Activated naive CD4-positive, alpha-beta T cell treated with anti-CD3 and anti-CD28 coated beads, Interleukin-2, amount 10 ng/mL, durations not matched to agents 7 days and 5 days (primary cell): Measurements from ENCODE around the gene ZNF687.
A peak's percentile ranks its signal among the peaks of the same experiment; 100 is the strongest.

Experiments
- CTCF ChIA-PET: fragments of 350-600 bp; sonication (Branson Sonifier 250); formaldehyde crosslinking; loops from one replicate; lab custom pipeline; 2021; ENCODE audit warnings: antibody characterized with exemption; lab: Charles Lee
- DNase-seq: peaks from one replicate; pipeline ENCODE4 v3.0.0-alpha.2; 2020
- H3K27ac Mint-ChIP-seq: one replicate; pipeline ENCODE4 v1.8.0; 2021; ENCODE audit warnings: mild to moderate bottlenecking, moderate library complexity, mixed read lengths
- H3K27me3 Mint-ChIP-seq: one replicate; pipeline ENCODE4 v1.8.0; 2021; ENCODE audit warnings: mild to moderate bottlenecking, mixed read lengths
- H3K36me3 Mint-ChIP-seq: one replicate; pipeline ENCODE4 v1.8.0; 2021; ENCODE audit warnings: mixed read lengths
- H3K4me1 Mint-ChIP-seq: one replicate; pipeline ENCODE4 v1.8.0; 2021; ENCODE audit warnings: mixed read lengths
- H3K4me3 Mint-ChIP-seq: one replicate; pipeline ENCODE4 v1.8.0; 2021; ENCODE audit warnings: mild to moderate bottlenecking, moderate library complexity, mixed read lengths
- H3K9me3 Mint-ChIP-seq: one replicate; pipeline ENCODE4 v1.8.0; 2021; ENCODE audit warnings: mixed read lengths

The ZNF687 gene, protein sequence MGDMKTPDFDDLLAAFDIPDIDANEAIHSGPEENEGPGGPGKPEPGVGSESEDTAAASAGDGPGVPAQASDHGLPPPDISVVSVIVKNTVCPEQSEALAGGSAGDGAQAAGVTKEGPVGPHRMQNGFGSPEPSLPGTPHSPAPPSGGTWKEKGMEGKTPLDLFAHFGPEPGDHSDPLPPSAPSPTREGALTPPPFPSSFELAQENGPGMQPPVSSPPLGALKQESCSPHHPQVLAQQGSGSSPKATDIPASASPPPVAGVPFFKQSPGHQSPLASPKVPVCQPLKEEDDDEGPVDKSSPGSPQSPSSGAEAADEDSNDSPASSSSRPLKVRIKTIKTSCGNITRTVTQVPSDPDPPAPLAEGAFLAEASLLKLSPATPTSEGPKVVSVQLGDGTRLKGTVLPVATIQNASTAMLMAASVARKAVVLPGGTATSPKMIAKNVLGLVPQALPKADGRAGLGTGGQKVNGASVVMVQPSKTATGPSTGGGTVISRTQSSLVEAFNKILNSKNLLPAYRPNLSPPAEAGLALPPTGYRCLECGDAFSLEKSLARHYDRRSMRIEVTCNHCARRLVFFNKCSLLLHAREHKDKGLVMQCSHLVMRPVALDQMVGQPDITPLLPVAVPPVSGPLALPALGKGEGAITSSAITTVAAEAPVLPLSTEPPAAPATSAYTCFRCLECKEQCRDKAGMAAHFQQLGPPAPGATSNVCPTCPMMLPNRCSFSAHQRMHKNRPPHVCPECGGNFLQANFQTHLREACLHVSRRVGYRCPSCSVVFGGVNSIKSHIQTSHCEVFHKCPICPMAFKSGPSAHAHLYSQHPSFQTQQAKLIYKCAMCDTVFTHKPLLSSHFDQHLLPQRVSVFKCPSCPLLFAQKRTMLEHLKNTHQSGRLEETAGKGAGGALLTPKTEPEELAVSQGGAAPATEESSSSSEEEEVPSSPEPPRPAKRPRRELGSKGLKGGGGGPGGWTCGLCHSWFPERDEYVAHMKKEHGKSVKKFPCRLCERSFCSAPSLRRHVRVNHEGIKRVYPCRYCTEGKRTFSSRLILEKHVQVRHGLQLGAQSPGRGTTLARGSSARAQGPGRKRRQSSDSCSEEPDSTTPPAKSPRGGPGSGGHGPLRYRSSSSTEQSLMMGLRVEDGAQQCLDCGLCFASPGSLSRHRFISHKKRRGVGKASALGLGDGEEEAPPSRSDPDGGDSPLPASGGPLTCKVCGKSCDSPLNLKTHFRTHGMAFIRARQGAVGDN

DNA sequence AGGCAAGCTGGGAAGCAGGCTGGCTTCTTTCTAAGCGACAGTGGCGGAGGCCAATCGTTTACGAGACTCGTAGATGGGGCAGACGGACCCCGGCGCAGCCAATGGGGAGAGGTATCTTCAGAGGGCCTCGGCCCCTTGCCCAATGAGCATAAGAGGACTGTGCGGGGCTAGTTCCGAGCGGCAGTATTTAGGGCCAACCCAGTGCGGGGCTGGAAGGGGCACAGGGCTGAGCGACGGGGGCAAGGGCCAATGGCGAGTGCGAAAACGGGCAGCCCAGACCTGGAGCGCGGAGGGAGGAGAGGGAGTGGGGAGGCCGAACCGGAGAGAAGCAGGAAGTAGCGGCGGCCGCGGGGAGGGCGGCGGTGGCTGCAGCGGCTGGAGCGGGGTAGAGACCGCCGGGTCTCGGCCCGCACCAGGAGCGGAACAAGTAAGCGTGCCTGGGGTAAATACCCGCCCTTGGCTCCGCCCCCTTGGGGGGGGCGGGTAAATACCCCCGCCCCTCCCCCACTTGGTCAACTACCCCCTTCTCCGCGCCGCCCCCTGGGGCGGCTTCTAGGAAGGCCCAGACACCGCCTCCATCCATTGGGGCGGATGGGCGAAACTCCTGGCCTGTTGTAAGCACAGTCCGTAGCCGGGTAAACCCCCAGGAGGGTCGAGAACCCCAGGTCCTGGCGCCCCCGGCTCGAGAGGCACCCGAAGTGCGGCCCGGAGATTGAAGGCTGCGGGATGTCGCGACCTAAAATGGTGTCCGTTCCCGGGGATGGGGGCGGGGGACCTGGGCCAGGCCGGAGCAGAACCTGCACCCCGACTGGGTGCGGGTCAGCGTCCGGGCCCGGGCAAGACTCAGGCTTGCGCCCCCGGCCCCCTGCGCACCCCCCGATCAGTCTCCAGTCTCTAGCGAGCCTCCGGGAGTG, at the start of gene ZNF687:
Gene ZNF687, plus strand, starts transcription at position 331 of the 914 bp plus-strand sequence. CDS start 3,993 bp downstream, outside the sequence.
- H3K36me3 Mint-ChIP-seq = peaks cover 20% of the 10 kb centered on the region
- CTCF ChIA-PET = interaction anchor here (1.0 to 1.8 kb wide), 8 partner anchors 16 to 136 kb away, joined by 3 to 7 read pairs (median 4); partner anchors contain the start of gene PSMD4
- peak; percentile 99 for DNase-seq
- peaks cover 22% of the 10 kb centered on the region for H3K4me1 Mint-ChIP-seq
- H3K27ac Mint-ChIP-seq = peak within 1 kb of the TSS; percentile 99
- no peaks in the 10 kb centered on the region for H3K9me3 Mint-ChIP-seq
- peaks cover 4% of the 10 kb centered on the region for H3K27me3 Mint-ChIP-seq
- H3K4me3 Mint-ChIP-seq = peak within 1 kb of the TSS; percentile 98

DNA sequence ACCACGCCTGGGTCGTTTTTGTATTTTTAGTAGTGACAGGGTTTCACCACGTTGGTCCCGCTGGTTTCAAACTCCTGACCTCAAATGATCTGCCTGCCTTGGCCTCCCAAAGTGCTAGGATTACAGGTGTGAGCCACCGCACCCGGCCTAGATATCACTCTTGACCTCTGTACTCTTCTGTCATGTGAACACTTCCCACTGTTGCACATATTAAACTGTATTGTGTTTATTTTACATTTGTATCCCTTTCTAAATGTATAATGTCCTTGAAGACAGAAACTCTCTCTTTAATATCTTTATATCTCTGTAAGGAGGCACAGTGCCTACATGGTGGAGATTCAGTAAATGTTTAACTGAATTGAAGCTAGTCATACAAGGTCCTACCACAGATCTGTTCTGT, 46.9 kb upstream of the ZNF687 start:
- no peak overlapping the region for H3K27ac Mint-ChIP-seq
- H3K27me3 Mint-ChIP-seq = no peaks in the 10 kb centered on the region
- H3K9me3 Mint-ChIP-seq = no peaks in the 10 kb centered on the region
- DNase-seq = no peak
- no peak overlapping the region for H3K4me3 Mint-ChIP-seq
- CTCF ChIA-PET = interaction anchor here (0.7 to 3.7 kb wide), 3 partner anchors 7 to 17 kb away, joined by 3 to 18 read pairs (median 9); no protein-coding TSS in a partner anchor
- H3K36me3 Mint-ChIP-seq = peaks cover 62% of the 10 kb centered on the region
- H3K4me1 Mint-ChIP-seq = no peaks in the 10 kb centered on the region

DNA sequence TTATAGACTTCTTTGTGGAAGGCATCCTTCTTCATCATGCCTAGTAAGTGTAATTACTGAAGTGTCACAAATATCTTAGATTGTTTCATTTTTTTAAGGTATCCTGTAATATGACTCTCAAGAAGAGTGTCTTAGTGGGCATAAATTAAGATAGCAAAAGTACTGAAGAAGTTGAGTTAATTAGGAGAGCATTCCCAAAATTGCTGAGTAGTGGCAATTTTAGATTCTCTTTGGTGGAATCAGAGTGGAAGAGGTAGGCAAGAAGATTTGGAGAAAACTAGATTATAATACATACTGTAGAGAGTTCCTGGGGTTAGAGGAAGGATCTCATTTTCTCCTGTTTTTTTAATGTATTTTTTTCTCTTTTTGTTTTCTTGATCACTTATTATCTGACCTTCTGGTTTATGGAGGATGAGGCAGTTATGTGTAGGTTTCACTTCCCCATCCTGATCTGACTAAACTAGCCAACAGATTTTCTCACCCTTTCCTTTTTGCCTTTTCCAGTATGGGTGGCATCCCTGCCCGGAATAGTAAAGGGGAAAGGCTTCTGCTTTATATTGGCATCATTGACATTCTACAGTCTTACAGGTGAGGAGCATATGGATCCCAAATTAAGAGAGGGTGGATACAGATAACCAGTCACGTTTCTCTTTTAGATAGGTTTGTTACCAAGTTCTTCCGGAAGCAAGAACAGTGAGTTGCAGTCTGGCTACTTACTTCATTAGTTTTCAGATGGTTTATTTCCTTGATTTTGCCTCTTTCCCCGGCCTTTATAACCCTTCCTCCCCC, 44.2 kb upstream of the ZNF687 start:
- Mint-ChIP-seq H3K36me3 (peaks cover 59% of the 10 kb centered on the region), H3K4me1 (no peaks in the 10 kb centered on the region), H3K27me3 (no peaks in the 10 kb centered on the region), H3K27ac (peak overlapping the region; percentile 30), H3K9me3 (no peaks in the 10 kb centered on the region), H3K4me3 (no peak overlapping the region)
- CTCF ChIA-PET = interaction anchor here (1.4 to 3.7 kb wide), 2 partner anchors 11 to 14 kb away, joined by 3 to 18 read pairs; no protein-coding TSS in a partner anchor
- DNase-seq = no peak

DNA sequence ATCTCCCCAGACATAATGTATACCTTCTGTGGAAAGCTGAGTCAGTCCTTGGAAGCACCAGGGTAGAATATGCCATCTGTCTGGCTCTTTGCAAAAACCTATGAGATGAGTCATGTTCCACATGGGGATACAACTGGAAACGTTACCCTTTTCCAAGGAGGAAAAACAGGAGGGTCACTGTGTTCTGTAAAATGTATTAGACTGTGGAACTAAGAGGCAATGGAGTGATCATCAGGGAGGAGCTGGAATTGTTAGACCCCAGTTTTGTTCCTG, 43.7 kb upstream of the ZNF687 start:
- Mint-ChIP-seq H3K27me3 (no peaks in the 10 kb centered on the region), H3K4me1 (no peaks in the 10 kb centered on the region), H3K9me3 (no peaks in the 10 kb centered on the region), H3K4me3 (no peak overlapping the region), H3K36me3 (peaks cover 59% of the 10 kb centered on the region), H3K27ac (no peak overlapping the region)
- no peak for DNase-seq
- CTCF ChIA-PET = no interaction called here

DNA sequence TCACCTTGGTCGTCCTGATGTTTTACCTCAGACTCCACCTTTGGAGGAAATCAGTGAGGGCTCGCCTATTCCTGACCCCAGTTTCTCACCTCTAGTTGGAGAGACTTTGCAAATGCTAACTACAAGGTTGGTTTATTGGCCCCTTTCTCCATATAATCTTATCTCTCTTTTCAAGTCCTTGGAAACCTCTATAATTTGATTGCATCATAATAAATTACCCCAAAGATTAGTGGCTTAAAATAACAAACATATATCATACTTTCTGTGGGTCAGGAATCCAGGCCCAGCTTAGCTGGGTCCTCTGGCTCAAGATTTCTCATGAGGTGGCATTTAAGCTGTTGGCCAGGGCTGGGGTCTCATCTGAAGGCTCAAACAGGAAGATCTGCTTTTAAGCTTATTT, 39.7 kb upstream of the ZNF687 start:
- Mint-ChIP-seq H3K9me3 (no peaks in the 10 kb centered on the region), H3K27me3 (no peaks in the 10 kb centered on the region), H3K27ac (no peak overlapping the region), H3K36me3 (peaks cover 60% of the 10 kb centered on the region), H3K4me1 (no peaks in the 10 kb centered on the region), H3K4me3 (no peak overlapping the region)
- CTCF ChIA-PET = interaction anchor here (1.6 kb wide), 1 partner anchor 9 kb away, joined by 5 read pairs; no protein-coding TSS in a partner anchor
- DNase-seq = no peak

DNA sequence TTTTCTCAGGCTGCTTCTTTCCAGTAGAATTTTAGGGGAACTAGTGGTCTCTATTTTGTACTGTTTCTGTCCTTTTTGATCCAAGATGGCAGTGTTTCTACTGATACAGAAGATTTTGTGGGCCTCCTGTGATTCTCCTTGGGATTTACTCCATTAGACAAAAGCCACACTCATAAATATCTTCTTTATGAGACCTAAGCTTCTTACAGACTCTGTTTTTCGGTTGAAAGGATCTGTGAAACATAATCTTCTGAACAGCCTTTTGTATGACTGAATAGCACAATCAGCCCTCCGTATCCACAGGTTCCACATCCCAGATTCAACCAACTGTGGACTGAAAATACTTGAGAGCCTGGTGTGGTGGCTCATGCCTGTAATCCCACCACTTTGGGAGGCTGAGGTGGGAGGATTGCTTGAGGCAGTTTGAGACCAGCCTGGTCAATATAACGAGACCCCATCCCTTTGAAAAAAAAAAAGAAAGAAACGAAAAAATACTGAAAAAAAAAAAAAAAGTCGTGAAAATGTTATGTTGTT, 38.3 kb upstream of the ZNF687 start:
- CTCF ChIA-PET = interaction anchor here (0.8 to 1.6 kb wide), 2 partner anchors 8 to 32 kb away, joined by 4 to 5 read pairs; no protein-coding TSS in a partner anchor
- no peak overlapping the region for H3K27ac Mint-ChIP-seq
- peaks cover 59% of the 10 kb centered on the region for H3K36me3 Mint-ChIP-seq

DNA sequence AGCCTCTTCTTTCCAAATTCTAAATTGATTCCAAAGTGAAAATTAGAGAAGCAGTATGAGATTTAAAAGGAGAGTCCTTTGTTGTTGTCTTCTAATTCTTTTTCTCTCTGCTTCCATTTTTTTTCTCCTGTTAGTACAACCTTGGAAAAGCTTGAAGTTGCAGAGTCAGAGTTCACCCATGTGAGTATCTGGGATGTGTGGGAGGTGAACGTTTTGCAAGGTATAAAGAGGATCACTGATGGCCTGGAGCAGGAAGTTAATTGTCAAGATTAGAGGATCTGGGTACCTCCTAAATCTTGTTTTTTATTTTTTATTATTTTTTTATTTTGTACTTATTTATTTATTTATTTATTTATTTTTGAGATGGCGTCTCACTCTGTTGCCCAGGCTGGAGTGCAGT, 35.3 kb upstream of the ZNF687 start:
- no peak overlapping the region for H3K4me3 Mint-ChIP-seq
- no peak overlapping the region for H3K27ac Mint-ChIP-seq
- H3K4me1 Mint-ChIP-seq = peaks cover 3% of the 10 kb centered on the region
- H3K27me3 Mint-ChIP-seq = no peaks in the 10 kb centered on the region
- no peak for DNase-seq
- H3K36me3 Mint-ChIP-seq = peaks cover 57% of the 10 kb centered on the region
- CTCF ChIA-PET = interaction anchor here (1.4 kb wide), 1 partner anchor 93 kb away, joined by 3 read pairs; no protein-coding TSS in a partner anchor
- H3K9me3 Mint-ChIP-seq = no peaks in the 10 kb centered on the region

More for the DNA sequence above, 38.3 kb upstream of the ZNF687 start:
- H3K4me1 Mint-ChIP-seq = no peaks in the 10 kb centered on the region
- H3K27me3 Mint-ChIP-seq = no peaks in the 10 kb centered on the region
- no peaks in the 10 kb centered on the region for H3K9me3 Mint-ChIP-seq
- H3K4me3 Mint-ChIP-seq = no peak overlapping the region
- DNase-seq = no peak

DNA sequence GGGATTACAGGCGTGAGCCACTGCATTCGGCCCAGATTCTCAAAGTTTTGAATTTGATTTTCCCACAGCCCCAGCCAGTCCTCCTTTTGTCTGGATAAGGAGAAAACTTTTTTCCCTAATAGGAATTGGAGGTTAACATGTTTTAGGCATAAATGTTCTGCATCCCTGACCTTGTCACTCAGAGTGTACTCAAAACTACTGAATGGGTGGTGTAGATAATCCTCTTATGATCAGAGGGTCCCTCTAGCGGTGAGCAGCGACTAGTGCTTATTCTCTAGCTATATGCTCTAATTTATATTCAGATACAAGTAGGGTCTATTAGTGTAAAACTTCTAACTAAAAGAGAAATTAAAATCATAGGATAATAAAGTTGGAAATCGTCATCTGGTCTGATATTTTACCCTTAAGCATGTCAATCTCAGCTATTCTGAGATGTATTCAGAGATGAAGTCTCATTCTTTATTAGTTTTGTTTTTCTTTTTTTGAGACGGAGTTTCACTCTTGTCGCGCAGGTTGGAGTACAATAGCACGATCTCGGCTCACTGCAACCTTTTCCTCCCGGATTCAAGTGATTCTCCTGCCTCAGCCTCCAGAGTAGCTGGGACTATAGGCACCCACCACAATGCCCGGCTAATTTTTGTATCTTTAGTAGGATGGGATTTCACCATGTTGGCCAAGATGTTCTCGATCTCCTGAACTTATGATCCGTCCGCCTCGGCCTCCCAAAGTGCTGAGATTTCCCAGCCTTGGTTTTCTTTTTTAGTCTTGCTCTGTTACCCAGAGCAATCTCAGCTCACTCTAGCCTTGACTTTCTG, 30.2 kb upstream of the ZNF687 start:
- H3K27me3 Mint-ChIP-seq = peaks cover 4% of the 10 kb centered on the region
- H3K4me1 Mint-ChIP-seq = peaks cover 21% of the 10 kb centered on the region
- H3K27ac Mint-ChIP-seq = peak overlapping the region; percentile 42
- no peaks in the 10 kb centered on the region for H3K9me3 Mint-ChIP-seq
- no peak overlapping the region for H3K4me3 Mint-ChIP-seq
- peak; percentile 79 for DNase-seq
- CTCF ChIA-PET = interaction anchor here (0.7 to 2.6 kb wide), 28 partner anchors 8 to 227 kb away, joined by 3 to 20 read pairs (median 5); partner anchors contain the start of genes PI4KB, TNFAIP8L2, VPS72 and ZNF687
- peaks cover 24% of the 10 kb centered on the region for H3K36me3 Mint-ChIP-seq

DNA sequence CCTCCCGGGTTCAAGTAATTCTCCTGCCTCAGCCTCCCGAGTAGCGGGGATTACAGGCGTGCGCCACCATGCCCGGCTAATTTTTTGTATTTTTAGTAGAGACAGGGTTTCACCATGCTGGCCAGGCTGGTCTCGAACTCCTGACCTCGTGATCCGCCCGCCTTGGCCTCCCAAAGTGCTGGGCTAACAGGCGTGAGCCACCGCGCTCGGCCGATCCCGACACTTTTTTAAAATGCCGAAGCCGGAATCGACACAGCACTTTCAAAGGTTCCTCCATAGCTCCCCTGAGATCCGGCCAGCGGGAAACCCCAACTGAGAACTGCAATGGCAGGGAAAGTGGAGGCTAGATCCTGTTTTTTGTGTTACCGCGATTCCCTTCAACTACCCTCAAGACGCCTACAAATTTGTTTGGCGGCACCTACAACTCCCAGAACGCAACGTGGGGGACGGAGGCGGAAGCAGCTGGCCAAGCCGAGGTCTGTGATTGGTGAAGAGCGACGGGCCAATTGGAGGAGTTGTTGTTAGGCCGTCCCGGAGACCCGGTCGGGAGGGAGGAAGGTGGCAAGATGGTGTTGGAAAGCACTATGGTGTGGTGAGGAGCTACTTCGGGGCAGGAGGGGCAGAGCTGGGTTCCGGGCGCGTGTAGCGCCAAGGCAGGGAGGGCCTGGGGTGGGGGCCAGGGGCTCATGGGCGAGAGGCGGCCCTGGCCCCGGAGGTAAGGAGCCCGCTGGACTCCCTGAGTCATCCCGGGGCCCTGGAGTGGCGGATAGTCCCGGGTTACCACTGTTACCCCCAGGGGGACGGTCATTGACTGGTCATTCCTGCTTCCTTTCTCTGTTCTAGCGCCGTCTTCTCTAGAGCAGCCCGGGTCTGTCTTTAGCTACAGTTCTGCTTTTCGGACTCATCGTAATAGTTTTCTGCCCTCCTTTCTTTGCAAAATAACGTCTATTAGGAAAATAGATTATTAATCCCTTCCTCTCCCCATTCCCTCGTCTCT, 27.6 kb upstream of the ZNF687 start, which contains the start of gene PSMD4:
Gene PSMD4, plus strand, starts transcription at position 518 of the 997 bp plus-strand sequence. Its CDS starts 49 bp downstream, at position 567.
- peak within 1 kb of the TSS; percentile 84 for H3K4me3 Mint-ChIP-seq
- CTCF ChIA-PET = interaction anchor here (0.6 to 1.9 kb wide), 4 partner anchors 27 to 722 kb away, joined by 3 to 9 read pairs (median 4); partner anchors contain the start of gene ZNF687
- peak; percentile 96 for DNase-seq
- H3K27me3 Mint-ChIP-seq = peaks cover 4% of the 10 kb centered on the region
- H3K4me1 Mint-ChIP-seq = peaks cover 31% of the 10 kb centered on the region
- H3K9me3 Mint-ChIP-seq = no peaks in the 10 kb centered on the region
- peak within 1 kb of the TSS; percentile 83 for H3K27ac Mint-ChIP-seq
- peaks cover 10% of the 10 kb centered on the region for H3K36me3 Mint-ChIP-seq

DNA sequence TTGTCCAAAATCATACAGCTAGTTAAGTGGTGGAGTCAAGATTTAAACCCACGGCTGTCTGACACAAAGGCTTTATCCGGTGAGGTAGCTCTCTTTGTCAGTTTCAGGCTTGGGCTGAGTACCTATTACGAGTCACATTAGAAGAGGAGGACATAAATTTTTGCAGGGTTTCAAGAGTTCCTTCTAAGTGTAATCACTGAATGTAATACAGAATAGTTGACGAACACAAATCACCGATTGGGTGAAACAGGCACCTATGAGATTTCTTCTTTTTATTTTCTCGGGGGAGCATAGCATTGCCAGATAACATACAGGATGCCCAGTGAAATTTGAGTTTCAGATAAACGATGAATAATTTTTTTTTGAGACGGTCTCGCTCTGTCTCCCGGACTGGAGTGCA, 26.7 kb upstream of the ZNF687 start:
- Mint-ChIP-seq H3K36me3 (peaks cover 7% of the 10 kb centered on the region), H3K4me3 (peak overlapping the region; percentile 84), H3K27ac (peak overlapping the region; percentile 83), H3K27me3 (peaks cover 4% of the 10 kb centered on the region), H3K9me3 (no peaks in the 10 kb centered on the region), H3K4me1 (peaks cover 31% of the 10 kb centered on the region)
- DNase-seq = no peak
- CTCF ChIA-PET = interaction anchor here (1.4 to 1.9 kb wide), 3 partner anchors 26 to 156 kb away, joined by 3 to 9 read pairs (median 3); partner anchors contain the start of gene ZNF687
